Epithelial cell of proximal tubule (primary cell): ENCODE results near the gene FGD6. TPM values are rescaled to one million over a fixed set of nuclear protein-coding genes. Genes with fewer than 3 reads are reported as not detected.

Source experiments
- DNase-seq: peaks from one replicate; pipeline ENCODE4 v3.0.0-alpha.2; 2011; ENCODE audit warnings: low read depth
- H3K4me3 ChIP-seq: 2 replicates; pipeline ENCODE4 v1.5.1; 2011; ENCODE audit warnings: low read depth, mild to moderate bottlenecking, low read length
- CTCF ChIP-seq: conservative IDR thresholded peaks from 2 replicates; pipeline ENCODE4 v1.5.1; 2012; ENCODE audit warnings: low read depth, mild to moderate bottlenecking, low read length
- total RNA-seq: library from RNA; depleted of rRNA; stranded (reverse); fragments of >200 nt; gene quantifications from 2 replicates; pipeline ENCODE4 v1.2.3, GENCODE V29; 2015

FGD6 gene
- total RNA-seq, 1 donor from 2014 or later = 32.2 TPM

GRCh38 chr12:95231190-95231589 is 13.9 kb upstream of the FGD6 start:
- no peak overlapping the region for H3K4me3 ChIP-seq
- no peak for TF ChIP-seq CTCF
- no peak for DNase-seq

GRCh38 chr12:95230313-95230712 is 13.0 kb upstream of the FGD6 start:
- TF ChIP-seq CTCF = no peak
- no peak for DNase-seq
- no peak overlapping the region for H3K4me3 ChIP-seq

GRCh38 chr12:95229636-95230035 is 12.4 kb upstream of the FGD6 start:
- DNase-seq = no peak
- no peak for TF ChIP-seq CTCF
- H3K4me3 ChIP-seq = no peak overlapping the region

GRCh38 chr12:95228617-95229016 is 11.3 kb upstream of the FGD6 start:
- no peak for TF ChIP-seq CTCF
- no peak overlapping the region for H3K4me3 ChIP-seq
- no peak for DNase-seq

- TF ChIP-seq CTCF = no peak
- H3K4me3 ChIP-seq = no peak overlapping the region
- no peak for DNase-seq
These were observed 10.6 kb upstream of the FGD6 start for GRCh38 chr12:95227818-95228356.

- no peak overlapping the region for H3K4me3 ChIP-seq
- DNase-seq = no peak
- no peak for TF ChIP-seq CTCF
These were observed 8.5 kb upstream of the FGD6 start for GRCh38 chr12:95225645-95226212.
